NCI-H345 (cell line): ENCODE results near the gene USF1.
"Not testable (repeated sequence)": the region's sequence is repeated elsewhere in the genome, so short reads cannot be mapped to it uniquely, and the experiment has no call there.

ENCODE experiments used
- DNase-seq: peaks from one replicate; lab custom pipeline; 2025; lab: John Stamatoyannopoulos, UW

USF1 gene

GRCh38 chr1:161048949-161049722, 3.4 kb upstream of the USF1 start:
- no peak for DNase-seq

- DNase-seq, result no peak
Observed at GRCh38 chr1:161047436-161048420, 2.0 kb upstream of the USF1 start.

DNA sequence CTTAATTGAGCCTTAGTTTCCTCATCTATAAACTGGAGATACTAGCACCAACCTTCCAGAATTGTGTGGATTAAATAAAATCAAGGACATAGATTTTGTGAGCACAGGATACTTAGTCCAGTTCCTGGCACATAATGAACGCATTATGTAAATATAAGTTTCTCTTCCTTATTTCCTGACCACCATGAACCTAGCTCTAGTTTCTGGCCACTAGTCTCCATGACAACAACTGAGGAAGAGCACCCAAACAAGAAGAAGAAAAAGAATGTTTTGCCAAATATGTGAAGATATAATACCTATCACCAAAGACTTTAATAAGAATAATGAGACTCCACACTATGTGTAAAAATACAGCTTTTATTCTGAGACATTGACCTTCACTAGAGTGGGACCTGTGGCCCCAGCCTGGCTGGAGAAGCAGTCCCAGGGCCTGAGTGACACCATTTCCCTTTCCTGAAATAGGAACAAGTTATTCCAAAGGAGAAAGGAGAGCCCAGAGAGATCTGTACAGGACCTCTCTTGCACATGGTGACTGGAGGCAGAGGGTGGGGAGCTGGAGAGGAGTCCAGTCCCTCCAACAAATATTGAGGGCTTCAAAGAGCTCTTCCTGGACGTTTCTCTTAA, 940 bp upstream of the USF1 start:
- no peak for DNase-seq

- peak; percentile 31 for DNase-seq
Observed at GRCh38 chr1:161044908-161045735, 655 bp downstream of the USF1 start.

DNA sequence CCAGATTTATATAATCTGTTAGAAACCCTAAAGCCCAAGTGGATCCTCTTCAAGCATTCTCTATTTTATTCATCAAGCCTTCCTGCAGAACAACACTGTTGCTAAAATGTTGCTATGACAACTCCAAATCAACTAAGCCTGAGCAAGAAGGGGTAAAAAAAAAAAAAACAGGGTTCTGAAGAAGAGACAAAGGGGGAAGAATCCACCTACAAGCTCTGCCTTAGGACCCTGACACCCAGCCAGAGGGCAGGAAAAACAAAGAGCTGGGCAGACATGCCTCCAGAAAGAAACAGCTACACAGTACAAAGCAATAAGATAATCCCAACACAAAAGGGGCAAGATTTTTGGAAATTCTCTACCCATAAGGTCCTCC, 1.3 kb downstream of the USF1 start:
- DNase-seq, result no peak

- no peak for DNase-seq
Observed at GRCh38 chr1:161039546-161039945, 6.2 kb downstream of the USF1 start.

DNA sequence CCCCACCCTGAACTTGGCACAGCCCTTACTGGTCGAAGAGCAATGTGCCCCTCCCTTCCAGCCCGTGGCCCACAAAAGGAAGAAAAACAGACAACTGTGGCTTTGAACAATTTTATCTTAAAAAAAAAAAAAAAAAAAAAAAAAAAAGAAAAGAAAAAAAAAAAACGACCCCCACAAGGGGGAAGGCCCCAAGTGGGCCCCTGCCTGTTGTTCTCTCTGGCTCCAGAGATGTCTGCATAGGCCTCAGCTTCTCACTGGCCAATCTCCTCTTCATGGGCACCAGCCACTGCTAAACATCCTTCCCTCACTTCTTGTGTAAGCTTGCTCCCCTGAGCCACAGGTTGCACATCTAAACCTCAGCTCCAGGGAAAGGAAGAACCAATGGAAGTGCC, 6.6 kb downstream of the USF1 start:
- DNase-seq, result no peak

- DNase-seq, result peak; percentile 88
Observed at GRCh38 chr1:161038523-161039153, 7.1 kb downstream of the USF1 start, which contains the start of gene TSTD1. Gene TSTD1 (minus strand): TSS chr1:161038964. CDS start chr1:161038889, 75 bp downstream.

- DNase-seq, result peak; percentile 46
Observed at GRCh38 chr1:161037661-161038522, 7.9 kb downstream of the USF1 start.

GRCh38 chr1:161033751-161034150, 12.0 kb downstream of the USF1 start:
- no peak for DNase-seq

DNA sequence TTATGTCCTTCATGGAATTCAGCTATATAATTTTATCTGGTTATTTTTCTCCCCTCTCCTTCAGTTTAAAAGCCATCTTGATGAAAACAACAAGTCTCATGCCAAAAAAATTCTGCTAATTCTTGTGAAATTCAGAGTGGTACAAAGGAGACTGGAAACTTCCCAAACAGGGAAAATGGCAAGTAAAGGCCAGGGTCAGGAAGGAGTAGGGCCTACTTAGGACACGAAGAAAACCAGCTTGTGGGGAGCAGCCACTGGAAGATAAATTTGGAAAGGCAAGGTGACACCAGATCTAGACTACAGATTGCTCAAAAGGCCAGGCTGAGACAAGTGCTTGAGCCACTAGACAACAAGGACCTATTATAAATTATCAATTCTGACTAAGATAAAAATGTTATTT, 13.4 kb downstream of the USF1 start:
- no peak for DNase-seq

GRCh38 chr1:161031874-161032273, 13.9 kb downstream of the USF1 start:
- DNase-seq, result no peak

- DNase-seq, result not testable (repeated sequence)
Observed at GRCh38 chr1:161029466-161029865, 16.3 kb downstream of the USF1 start.

DNA sequence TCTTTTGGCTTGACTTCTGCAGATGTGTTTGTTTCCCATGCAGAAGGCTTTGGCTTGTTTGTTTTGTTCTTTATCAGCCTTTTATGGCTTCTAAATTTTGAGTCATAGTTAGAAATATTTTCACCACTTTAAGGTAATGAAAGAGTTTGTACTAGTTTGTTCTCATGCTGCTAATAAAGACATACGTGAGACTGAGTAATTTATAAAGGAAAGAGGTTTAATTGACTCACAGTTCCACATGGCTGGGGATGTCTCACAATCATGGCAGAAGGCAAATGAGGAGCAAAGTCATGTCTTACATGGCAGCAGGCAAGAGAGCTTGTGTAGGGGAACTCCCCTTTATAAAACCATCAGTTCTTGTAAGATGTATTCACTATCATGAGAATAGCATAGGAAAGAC, 18.8 kb downstream of the USF1 start:
- not testable (repeated sequence) for DNase-seq

DNA sequence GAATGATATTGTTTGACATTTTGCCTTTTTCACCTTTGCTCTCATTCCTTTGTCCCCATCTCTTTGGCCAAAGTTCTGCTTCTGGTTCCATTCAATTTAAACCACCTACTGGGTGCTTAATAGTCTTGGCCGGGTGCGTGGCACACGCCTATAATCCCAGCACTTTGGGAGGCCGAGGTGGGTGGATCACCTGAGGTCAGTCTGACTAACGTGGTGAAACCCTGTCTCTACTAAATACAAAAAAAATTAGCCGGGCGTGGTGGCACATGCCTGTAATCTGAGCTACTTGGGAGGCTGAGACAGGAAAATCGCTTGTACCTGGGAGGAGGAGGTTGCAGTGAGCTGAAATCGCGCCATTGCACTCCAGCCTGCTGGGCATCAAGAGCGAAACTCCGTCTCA, 23.3 kb downstream of the USF1 start:
- DNase-seq, result not testable (repeated sequence)

- no peak for DNase-seq
Observed at GRCh38 chr1:161021970-161022353, 23.8 kb downstream of the USF1 start.

- DNase-seq, result peak; percentile 99
Observed at GRCh38 chr1:161021165-161021969, 24.4 kb downstream of the USF1 start.

GRCh38 chr1:161020509-161021164, 25.1 kb downstream of the USF1 start, which contains the start of gene F11R:
Gene F11R (minus strand): TSS chr1:161021152. CDS start chr1:161021073, 79 bp downstream.
- DNase-seq, result peak; percentile 73
